Measurements from ENCODE around the gene CCDC177. TPM values are rescaled to one million over a fixed set of nuclear protein-coding genes. Genes with fewer than 3 reads are reported as not detected.

The CCDC177 gene
- polyA plus RNA-seq, 1 experiment, result not detected

DNA sequence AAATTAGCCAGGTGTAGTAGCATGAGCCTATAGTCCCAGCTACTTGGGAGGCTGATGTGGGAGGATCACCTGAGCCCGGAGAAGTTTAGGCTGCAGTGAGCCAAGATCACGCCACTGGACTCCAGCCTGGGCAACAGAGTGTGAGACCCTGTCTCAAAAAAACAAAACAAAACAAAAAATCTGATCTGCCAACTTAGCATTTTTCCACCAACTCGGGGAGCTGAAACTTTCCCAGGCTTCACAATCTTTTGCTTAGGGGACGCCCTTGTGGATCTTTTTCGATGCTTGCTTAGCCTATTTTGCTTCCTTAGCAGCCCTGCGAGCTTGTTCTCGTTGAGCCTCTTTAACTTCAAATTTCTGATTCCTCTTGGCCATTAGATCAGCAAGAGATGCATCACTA, 13.8 kb downstream of the CCDC177 start:
- ChIA-PET CTCF (interaction anchor here (0.8 to 2.8 kb wide), 4 partner anchors 13 to 25 kb away, joined by 3 to 18 read pairs (median 12); partner anchors contain the start of gene CCDC177), POLR2A (no interaction called here)
- H3K27me3 ChIP-seq (ENCODE audit: control insufficient read depth, insufficient read depth, low read length), result peaks cover 45% of the 10 kb centered on the region
- TF ChIP-seq CTCF (IDR thresholded peaks at IDR 0.05; ENCODE audit: low read depth, low read length), result no peak
- no peak for DNase-seq (ENCODE audit: low read depth, low spot score)
- H3K4me3 ChIP-seq (ENCODE audit: low read depth, low read length), result no peak overlapping the region
- H3K27ac ChIP-seq (ENCODE audit: low read depth, low read length), result no peak overlapping the region
- no peaks in the 10 kb centered on the region for H3K9me3 ChIP-seq (ENCODE audit: control insufficient read depth, insufficient read depth, low read length)

GRCh38 chr14:69559581-69560011, 15.1 kb downstream of the CCDC177 start:
- H3K9me3 ChIP-seq (ENCODE audit: control insufficient read depth, insufficient read depth, low read length), result no peaks in the 10 kb centered on the region
- DNase-seq (ENCODE audit: low read depth, low spot score), result no peak
- H3K4me3 ChIP-seq (ENCODE audit: low read depth, low read length), result no peak overlapping the region
- H3K27ac ChIP-seq (ENCODE audit: low read depth, low read length), result no peak overlapping the region
- no peak for TF ChIP-seq CTCF (IDR thresholded peaks at IDR 0.05; ENCODE audit: low read depth, low read length)
- H3K27me3 ChIP-seq (ENCODE audit: control insufficient read depth, insufficient read depth, low read length), result peaks cover 43% of the 10 kb centered on the region
- ChIA-PET POLR2A (no interaction called here), CTCF (interaction anchor here (1.1 to 2.8 kb wide), 3 partner anchors 12 to 25 kb away, joined by 4 to 18 read pairs (median 16); no protein-coding TSS in a partner anchor)

DNA sequence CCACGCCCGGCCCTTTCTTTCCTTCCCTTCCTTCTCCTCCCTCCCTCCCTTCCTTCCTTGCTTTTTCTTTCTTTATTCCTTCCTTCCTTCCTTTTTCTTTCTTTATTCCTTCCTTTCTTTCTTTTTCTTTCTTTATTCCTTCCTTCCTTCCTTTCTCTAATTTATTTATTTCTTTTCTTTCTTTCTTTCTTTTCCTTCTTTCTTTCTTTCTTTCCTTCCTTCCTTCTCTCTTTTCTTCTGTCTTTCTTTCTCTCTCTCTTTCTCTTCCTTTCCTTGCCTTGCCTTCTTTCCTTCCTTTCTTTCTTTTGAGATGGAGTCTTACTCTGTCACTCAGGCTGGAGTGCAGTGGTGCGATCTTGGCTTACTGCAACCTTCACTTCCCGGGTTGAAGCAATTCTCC, 15.9 kb downstream of the CCDC177 start:
- CTCF ChIA-PET, result interaction anchor here (1.1 to 2.8 kb wide), 2 partner anchors 11 to 26 kb away, joined by 4 to 16 read pairs; no protein-coding TSS in a partner anchor
- H3K4me3 ChIP-seq (ENCODE audit: low read depth, low read length), result no peak overlapping the region
- POLR2A ChIA-PET, result no interaction called here
- DNase-seq (ENCODE audit: low read depth, low spot score), result no peak
- no peak overlapping the region for H3K27ac ChIP-seq (ENCODE audit: low read depth, low read length)
- no peaks in the 10 kb centered on the region for H3K9me3 ChIP-seq (ENCODE audit: control insufficient read depth, insufficient read depth, low read length)
- H3K27me3 ChIP-seq (ENCODE audit: control insufficient read depth, insufficient read depth, low read length), result peaks cover 40% of the 10 kb centered on the region
- no peak for TF ChIP-seq CTCF (IDR thresholded peaks at IDR 0.05; ENCODE audit: low read depth, low read length)

DNA sequence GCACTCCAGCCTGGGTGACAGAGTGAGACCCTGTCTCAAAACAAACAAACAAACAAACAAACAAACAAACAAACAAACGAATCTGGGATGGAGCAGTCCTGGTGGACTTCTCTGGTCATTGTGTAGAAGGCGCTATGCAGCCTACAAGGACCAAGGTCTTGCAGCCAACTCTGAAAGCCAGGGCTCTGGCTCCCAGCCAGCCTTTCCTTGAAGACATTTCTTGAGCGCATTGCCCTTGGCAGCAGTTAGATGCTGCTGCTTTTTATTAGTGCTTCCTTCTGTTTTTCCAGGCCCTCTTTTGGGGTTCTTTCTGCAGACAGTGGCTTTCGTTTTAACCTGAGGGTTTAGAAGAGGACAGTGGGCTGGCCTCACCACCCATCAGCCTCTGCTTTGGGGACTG, 20.2 kb downstream of the CCDC177 start:
- Histone ChIP-seq H3K4me3 (ENCODE audit: low read depth, low read length) (no peak overlapping the region), H3K9me3 (ENCODE audit: control insufficient read depth, insufficient read depth, low read length) (no peaks in the 10 kb centered on the region), H3K27me3 (ENCODE audit: control insufficient read depth, insufficient read depth, low read length) (peaks cover 11% of the 10 kb centered on the region), H3K27ac (ENCODE audit: low read depth, low read length) (no peak overlapping the region)
- ChIA-PET POLR2A (no interaction called here), CTCF (no interaction called here)
- no peak for TF ChIP-seq CTCF (IDR thresholded peaks at IDR 0.05; ENCODE audit: low read depth, low read length)
- DNase-seq (ENCODE audit: low read depth, low spot score), result no peak

DNA sequence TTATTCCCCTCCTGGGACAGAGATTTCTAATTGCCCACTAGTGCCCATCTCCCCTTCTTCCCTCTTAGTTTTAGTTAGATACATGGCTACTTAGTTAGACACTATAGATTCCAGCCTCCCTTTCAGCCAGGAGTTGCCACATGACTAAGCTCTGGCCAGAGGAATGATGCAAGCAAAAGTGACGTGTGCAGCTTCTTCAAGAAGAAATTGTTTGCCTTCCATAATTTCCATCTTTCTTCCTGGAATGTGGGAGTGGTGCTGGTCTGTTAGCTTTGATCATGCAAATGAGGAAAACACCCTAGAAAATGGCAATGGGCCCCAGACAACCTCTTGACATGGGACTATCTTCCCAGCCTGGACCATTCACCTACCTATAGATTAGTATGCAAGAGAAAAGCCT, 21.4 kb downstream of the CCDC177 start:
- DNase-seq (ENCODE audit: low read depth, low spot score), result peak; percentile 16
- H3K9me3 ChIP-seq (ENCODE audit: control insufficient read depth, insufficient read depth, low read length), result no peaks in the 10 kb centered on the region
- H3K4me3 ChIP-seq (ENCODE audit: low read depth, low read length), result no peak overlapping the region
- H3K27me3 ChIP-seq (ENCODE audit: control insufficient read depth, insufficient read depth, low read length), result peaks cover 18% of the 10 kb centered on the region
- TF ChIP-seq CTCF (IDR thresholded peaks at IDR 0.05; ENCODE audit: low read depth, low read length), result no peak
- ChIA-PET POLR2A (interaction anchor here (0.7 kb wide), 1 partner anchor 19 kb away, joined by 3 read pairs; no protein-coding TSS in a partner anchor), CTCF (no interaction called here)
- H3K27ac ChIP-seq (ENCODE audit: low read depth, low read length), result no peak overlapping the region

Data from AG04450 (cell line).